ENCODE measurements around the gene SMIM11.

Gene SMIM11

DNA sequence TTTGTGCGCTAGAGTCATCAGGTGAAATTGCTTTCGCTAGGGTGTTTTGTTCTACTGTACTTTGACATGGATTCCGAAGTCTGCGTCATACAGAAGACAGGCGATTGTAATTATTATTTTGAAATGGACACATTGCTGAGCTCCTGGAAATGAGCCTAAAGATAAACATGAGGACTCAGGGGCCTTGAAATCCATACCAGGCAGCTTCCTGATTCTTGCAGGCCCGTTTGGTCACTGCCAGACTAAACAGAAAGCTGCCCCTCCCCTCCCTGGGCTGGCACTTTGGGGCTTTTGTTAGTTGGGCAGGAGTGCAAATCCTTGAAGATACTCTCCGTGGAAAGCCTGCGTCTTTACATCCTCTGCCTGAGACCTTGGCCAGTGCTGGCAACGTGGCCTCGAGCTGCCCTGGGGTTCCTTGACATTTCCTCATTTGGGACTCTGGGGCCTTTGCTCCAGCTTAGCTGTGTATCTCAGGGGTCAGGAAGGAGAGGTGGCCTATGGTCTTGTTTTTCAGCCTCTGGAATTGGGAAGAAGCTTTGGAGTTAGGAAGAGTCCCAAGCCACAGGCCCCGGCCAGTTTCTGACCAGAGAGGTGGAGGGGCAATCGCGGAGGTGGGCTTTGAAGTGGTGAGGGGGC is 38.4 kb upstream of the SMIM11 start:
- TF ChIP-seq, protein P1, sequence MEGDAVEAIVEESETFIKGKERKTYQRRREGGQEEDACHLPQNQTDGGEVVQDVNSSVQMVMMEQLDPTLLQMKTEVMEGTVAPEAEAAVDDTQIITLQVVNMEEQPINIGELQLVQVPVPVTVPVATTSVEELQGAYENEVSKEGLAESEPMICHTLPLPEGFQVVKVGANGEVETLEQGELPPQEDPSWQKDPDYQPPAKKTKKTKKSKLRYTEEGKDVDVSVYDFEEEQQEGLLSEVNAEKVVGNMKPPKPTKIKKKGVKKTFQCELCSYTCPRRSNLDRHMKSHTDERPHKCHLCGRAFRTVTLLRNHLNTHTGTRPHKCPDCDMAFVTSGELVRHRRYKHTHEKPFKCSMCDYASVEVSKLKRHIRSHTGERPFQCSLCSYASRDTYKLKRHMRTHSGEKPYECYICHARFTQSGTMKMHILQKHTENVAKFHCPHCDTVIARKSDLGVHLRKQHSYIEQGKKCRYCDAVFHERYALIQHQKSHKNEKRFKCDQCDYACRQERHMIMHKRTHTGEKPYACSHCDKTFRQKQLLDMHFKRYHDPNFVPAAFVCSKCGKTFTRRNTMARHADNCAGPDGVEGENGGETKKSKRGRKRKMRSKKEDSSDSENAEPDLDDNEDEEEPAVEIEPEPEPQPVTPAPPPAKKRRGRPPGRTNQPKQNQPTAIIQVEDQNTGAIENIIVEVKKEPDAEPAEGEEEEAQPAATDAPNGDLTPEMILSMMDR (IDR thresholded peaks at IDR 0.05; ENCODE audit: low read depth, low read length, missing control alignments): no peak
- H3K4me3 ChIP-seq (ENCODE audit: low read depth, low read length): no peak overlapping the region
- in situ Hi-C loops (cut with HindIII; ENCODE audit: low sequenced_read_pairs): no loop called here
- no peak for DNase-seq (ENCODE audit: low read depth)

- DNase-seq (ENCODE audit: low read depth): no peak
- H3K4me3 ChIP-seq (ENCODE audit: low read depth, low read length): no peak overlapping the region
- TF ChIP-seq, protein P1 (IDR thresholded peaks at IDR 0.05; ENCODE audit: low read depth, low read length, missing control alignments): no peak
- in situ Hi-C loops (cut with HindIII; ENCODE audit: low sequenced_read_pairs): no loop called here
Measured at GRCh38 chr21:34337741-34338140, 37.6 kb upstream of the SMIM11 start.

DNA sequence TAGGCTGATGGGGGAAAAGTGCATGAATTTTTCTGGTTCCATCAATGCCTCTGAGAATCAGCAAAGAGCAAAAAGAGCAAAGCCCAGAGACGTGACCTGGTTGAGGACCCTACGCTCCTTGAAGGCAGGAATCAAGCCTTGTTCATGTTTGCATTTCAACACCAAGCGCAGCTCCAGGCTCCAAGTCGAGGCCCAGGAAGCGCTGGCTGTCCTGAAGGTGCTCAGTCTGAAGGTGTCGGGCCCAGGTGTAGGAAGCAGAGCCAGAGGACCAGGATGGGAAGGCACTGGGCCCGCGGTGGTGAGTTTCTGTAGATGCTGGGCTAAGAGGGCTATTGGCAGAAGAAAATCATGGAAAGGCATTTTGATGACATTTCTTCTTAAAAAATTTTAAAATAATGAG is 37.1 kb upstream of the SMIM11 start:
- no peak overlapping the region for H3K4me3 ChIP-seq (ENCODE audit: low read depth, low read length)
- TF ChIP-seq, protein P1 (IDR thresholded peaks at IDR 0.05; ENCODE audit: low read depth, low read length, missing control alignments): no peak
- DNase-seq (ENCODE audit: low read depth): no peak
- in situ Hi-C loops (cut with HindIII; ENCODE audit: low sequenced_read_pairs): no loop called here

DNA sequence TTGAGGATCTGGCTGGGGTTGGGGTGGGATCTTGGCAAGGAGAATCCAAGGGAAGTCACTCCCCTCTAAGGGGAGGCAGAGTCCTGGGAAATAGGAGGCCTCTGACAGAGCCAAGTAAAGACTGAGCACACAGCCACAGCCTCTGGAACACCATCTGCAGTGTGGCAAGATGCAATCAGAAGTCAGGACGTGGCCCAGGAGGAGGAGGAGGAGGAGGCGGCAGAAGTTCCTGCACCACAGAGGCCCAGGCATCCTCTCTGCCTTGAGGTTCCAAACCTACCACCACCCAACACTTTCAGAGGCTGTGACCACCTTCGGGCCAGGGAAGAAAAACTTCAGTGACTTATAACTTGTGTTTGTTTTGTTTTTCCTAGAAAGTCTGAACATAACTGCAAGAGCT is 35.2 kb upstream of the SMIM11 start:
- in situ Hi-C loops (cut with HindIII; ENCODE audit: low sequenced_read_pairs): no loop called here
- no peak overlapping the region for H3K4me3 ChIP-seq (ENCODE audit: low read depth, low read length)
- DNase-seq (ENCODE audit: low read depth): no peak
- TF ChIP-seq, protein P1 (IDR thresholded peaks at IDR 0.05; ENCODE audit: low read depth, low read length, missing control alignments): no peak

DNA sequence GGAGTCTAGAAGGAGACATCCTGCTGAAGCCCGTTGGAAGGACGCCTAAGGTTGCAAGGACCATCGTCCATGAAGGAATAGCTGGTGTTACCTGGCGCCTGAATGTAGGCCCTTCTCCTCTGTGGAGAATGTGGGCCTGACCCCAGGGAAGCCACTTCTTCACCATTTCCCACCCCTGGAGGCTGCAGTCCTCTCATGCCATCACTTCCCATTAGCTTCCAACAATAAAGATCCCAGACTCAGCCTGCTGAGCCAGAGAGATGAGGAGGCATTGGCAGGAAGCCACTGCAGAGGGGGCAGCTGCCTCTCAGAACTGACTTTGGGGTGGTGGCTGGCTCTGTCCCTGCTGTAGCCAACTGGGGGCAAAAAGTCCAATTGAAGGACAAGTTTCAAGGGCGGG is 32.8 kb upstream of the SMIM11 start:
- in situ Hi-C loops (cut with HindIII; ENCODE audit: low sequenced_read_pairs): no loop called here
- H3K4me3 ChIP-seq (ENCODE audit: low read depth, low read length): no peak overlapping the region
- TF ChIP-seq, protein P1 (IDR thresholded peaks at IDR 0.05; ENCODE audit: low read depth, low read length, missing control alignments): no peak
- no peak for DNase-seq (ENCODE audit: low read depth)

GRCh38 chr21:34343347-34343746 is 32.0 kb upstream of the SMIM11 start:
- H3K4me3 ChIP-seq (ENCODE audit: low read depth, low read length): no peak overlapping the region
- no peak for DNase-seq (ENCODE audit: low read depth)
- in situ Hi-C loops (cut with HindIII; ENCODE audit: low sequenced_read_pairs): no loop called here
- TF ChIP-seq, protein P1 (IDR thresholded peaks at IDR 0.05; ENCODE audit: low read depth, low read length, missing control alignments): no peak

Measured in astrocyte of the cerebellum (primary cell).